ENCODE results near the gene EPHB1. TPM values are rescaled to one million over a fixed set of nuclear protein-coding genes. Genes with fewer than 3 reads are reported as not detected.

EPHB1 gene
- total RNA-seq, 2 donors from 2014 or later: 1.2 to 1.3 TPM

DNA sequence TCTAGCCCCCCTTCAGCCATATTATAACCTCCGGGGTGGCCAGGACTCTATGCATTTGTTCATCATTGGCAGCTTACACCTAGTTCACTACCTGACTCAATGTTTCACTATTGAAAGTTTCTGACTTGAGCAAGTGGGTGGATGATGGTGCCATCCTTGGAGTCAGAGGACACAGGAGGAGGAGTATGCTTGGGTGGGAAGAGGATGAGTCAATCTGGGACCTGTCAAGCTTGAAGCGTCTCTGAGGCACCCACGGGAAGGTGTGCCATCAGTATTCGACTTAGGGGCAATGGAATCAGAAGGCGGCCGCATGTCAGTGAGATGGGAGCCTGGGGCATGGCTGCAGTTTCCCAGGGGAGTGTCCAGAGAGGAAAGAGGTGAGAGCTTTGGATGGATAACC, 133.3 kb downstream of the EPHB1 start:
- H3K36me3 Mint-ChIP-seq (ENCODE audit: low read depth): no peaks in the 10 kb centered on the region

DNA sequence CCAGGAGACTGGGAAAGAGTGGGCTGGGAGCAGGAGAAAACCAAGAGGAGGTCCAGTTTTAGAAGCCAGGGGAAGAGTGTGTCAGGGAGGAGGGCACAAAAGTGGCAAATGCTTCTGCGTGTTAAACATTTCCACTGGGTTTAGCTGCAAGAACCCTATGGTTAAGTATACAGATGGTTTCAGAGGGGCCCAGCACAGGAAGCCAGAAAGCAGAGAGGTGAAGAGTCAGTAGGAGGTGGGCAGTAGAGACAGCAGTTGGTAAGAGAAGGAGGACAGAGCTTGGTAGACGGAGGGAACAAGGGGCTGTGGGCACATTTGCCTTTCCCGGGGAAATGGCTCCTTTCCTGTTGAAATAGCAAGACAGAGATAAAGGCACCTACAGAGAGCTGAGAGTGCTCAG, 133.8 kb downstream of the EPHB1 start:
- ATAC-seq (replicated peaks): peak; percentile 11
- no peak overlapping the region for H3K27ac Mint-ChIP-seq
- H3K4me3 Mint-ChIP-seq: peak overlapping the region; percentile 14
- no peaks in the 10 kb centered on the region for H3K36me3 Mint-ChIP-seq (ENCODE audit: low read depth)
- H3K4me1 Mint-ChIP-seq: peaks cover 7% of the 10 kb centered on the region
- H3K27me3 Mint-ChIP-seq: peaks cover 12% of the 10 kb centered on the region
- H3K9me3 Mint-ChIP-seq: no peaks in the 10 kb centered on the region

More for the DNA sequence above, 133.3 kb downstream of the EPHB1 start:
- peaks cover 7% of the 10 kb centered on the region for H3K4me1 Mint-ChIP-seq
- no peaks in the 10 kb centered on the region for H3K9me3 Mint-ChIP-seq
- peak; percentile 75 for ATAC-seq (replicated peaks)
- H3K27ac Mint-ChIP-seq: no peak overlapping the region
- peaks cover 12% of the 10 kb centered on the region for H3K27me3 Mint-ChIP-seq
- peak overlapping the region; percentile 14 for H3K4me3 Mint-ChIP-seq

DNA sequence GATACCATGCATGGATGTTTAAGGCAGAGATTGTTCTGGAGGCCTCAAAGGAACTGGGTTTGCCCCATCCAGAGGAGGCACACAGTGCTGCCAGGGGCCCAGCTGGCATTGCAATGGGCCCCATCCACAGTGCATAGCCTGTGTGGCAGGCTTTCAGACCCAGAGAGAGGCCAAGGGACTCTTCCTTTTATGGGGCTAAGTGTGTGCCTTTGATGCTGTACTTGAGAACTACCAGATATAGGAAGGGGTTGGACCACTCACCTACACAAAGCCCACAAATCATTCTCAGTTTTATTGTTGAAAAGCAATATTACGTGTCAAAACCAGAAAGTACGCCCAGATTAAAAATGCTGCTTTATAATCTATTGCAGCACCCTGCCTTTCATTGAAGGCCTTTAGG, 134.9 kb downstream of the EPHB1 start:
- Mint-ChIP-seq H3K9me3 (no peaks in the 10 kb centered on the region), H3K27me3 (peaks cover 14% of the 10 kb centered on the region), H3K4me1 (peaks cover 7% of the 10 kb centered on the region), H3K36me3 (ENCODE audit: low read depth) (no peaks in the 10 kb centered on the region), H3K4me3 (no peak overlapping the region), H3K27ac (no peak overlapping the region)
- ATAC-seq (replicated peaks): peak; percentile 71

DNA sequence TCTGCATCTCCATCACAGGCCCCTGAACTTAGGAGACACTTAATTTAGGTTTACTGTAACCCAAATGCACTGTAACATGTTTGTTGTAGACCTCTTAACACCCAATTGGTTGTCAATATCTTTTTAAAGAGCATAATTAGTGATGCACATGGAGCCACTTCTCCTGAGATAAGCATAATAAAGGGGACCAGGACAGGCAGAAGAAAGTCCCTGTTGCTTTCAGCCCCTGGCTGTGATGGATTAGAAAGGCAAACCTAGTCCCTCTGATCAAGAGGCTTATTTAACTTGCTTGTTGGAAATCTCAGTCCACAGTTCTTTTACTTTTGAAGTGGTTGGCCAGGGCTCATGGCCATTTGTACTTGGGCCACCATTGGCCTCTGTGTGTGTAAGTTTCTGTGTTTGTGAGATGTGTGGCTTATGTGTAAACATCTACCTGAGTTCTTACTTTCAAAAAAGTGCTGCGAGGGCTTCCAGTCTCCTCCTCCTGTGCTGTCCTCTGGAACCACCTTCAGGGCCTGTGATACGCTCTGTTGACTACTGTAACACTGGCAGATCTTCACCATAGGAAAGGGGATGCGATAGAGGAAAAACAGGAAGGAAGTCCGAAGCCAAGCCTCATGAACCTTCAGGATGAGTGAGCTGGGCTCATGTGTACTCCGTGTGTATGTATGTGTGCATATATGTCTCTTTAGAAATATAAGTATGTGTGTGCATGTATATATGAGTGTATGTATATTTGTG, 136.2 kb downstream of the EPHB1 start:
- H3K36me3 Mint-ChIP-seq (ENCODE audit: low read depth): no peaks in the 10 kb centered on the region
- peaks cover 14% of the 10 kb centered on the region for H3K27me3 Mint-ChIP-seq
- ATAC-seq (replicated peaks): no peak
- no peaks in the 10 kb centered on the region for H3K9me3 Mint-ChIP-seq
- no peak overlapping the region for H3K4me3 Mint-ChIP-seq
- H3K27ac Mint-ChIP-seq: no peak overlapping the region
- peaks cover 7% of the 10 kb centered on the region for H3K4me1 Mint-ChIP-seq

DNA sequence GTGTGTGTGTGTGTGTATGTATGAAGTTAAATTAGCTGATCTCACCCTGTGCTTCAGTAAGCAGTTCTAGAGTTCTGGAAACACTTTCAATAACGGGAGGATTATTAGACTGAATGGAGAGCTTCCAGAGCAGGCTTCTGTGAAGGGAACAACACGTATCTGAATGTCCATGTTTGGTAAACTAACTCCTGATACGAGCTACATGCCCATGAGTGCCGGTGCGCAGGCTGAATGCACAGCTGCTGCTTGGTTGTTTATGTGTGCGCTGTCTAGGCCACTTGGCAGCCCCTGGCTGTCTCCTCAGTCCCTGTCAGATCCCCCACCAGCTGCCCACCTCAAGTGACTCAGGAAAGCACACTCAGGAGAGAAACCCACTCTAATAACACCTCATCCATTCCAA, 137.0 kb downstream of the EPHB1 start:
- Mint-ChIP-seq H3K27me3 (peaks cover 7% of the 10 kb centered on the region), H3K4me3 (no peak overlapping the region), H3K27ac (no peak overlapping the region), H3K36me3 (ENCODE audit: low read depth) (no peaks in the 10 kb centered on the region), H3K9me3 (no peaks in the 10 kb centered on the region), H3K4me1 (peaks cover 7% of the 10 kb centered on the region)
- ATAC-seq (replicated peaks): no peak

DNA sequence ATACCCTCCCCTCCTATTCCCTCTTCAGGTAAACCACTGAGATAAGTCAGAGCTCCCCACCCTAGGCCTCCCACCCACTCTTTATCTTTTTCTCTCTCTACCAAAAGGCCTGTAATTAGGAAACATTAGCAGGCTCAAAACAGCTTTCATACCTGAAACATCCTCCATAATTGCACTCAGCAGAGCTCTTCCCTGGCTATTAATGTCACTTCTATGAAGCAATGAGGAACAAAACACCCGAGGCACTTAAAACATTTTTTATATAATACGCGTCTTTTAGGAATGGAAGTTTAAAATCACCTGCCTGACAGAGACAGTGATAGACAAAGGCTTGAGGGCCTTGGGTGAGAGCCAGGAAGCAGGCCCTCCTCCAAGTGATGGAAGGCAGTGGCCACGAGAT, 138.9 kb downstream of the EPHB1 start:
- Mint-ChIP-seq H3K27ac (no peak overlapping the region), H3K27me3 (peaks cover 8% of the 10 kb centered on the region), H3K9me3 (no peaks in the 10 kb centered on the region), H3K4me1 (peaks cover 2% of the 10 kb centered on the region), H3K36me3 (ENCODE audit: low read depth) (no peaks in the 10 kb centered on the region), H3K4me3 (no peak overlapping the region)
- no peak for ATAC-seq (replicated peaks)

DNA sequence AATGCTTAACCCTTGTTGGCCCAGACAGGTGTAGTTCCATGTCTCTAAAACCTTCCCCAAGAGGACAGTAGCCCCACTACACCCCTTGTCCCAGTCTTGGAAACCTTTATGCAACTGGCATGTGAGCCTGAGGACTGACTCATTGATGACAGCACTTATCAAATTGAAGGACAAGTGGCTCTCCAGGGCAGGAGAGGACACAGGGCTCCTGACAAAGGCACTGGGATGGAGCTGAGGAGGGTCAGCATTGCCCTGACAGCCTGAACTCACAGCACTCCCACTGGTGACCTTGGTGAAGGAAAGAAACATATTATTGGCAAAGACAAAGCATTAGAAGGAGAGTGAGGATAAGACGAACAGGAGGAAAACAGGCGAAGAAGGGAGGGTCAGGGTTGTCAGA, 139.9 kb downstream of the EPHB1 start:
- Mint-ChIP-seq H3K36me3 (ENCODE audit: low read depth) (no peaks in the 10 kb centered on the region), H3K9me3 (no peaks in the 10 kb centered on the region), H3K27me3 (peaks cover 8% of the 10 kb centered on the region), H3K4me1 (no peaks in the 10 kb centered on the region), H3K4me3 (no peak overlapping the region), H3K27ac (no peak overlapping the region)
- ATAC-seq (replicated peaks): no peak

DNA sequence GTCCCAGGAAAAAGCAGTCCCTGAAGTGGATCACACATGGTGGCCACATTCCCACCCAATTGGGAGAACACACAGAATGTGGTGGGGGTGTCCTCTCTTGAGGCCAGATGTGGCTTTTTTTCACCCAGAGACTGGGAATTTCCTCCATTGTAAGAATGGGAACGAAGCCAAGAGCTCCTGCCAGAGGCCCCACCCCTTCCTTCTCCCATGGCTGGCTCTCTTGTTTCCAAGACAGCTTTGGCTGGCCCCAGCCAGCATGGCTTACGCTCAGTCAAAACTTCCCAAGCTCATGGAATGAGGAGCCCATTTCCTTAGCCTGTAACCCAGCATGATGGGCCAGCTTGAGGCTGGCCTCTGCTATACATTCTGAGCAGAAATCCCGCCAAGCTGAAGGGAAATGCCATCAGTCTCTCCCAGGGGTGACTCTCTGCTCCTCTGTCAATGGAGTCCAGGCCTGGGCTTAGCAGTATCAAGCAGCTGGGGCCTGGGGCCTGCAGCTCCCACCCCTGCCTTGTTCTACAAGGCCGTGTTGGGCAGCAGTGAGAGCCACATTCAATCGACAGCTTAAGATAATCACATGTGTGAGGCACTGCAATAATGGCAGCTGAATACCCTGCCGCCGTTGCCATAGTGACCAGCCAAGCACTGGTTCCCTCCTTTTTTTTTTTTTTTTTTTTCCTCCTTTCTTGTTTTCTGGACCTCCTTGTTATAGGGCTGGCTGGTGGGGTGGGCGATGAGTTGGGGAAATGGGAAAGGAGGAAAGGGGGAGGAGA, 142.4 kb downstream of the EPHB1 start:
- H3K27me3 Mint-ChIP-seq: peaks cover 8% of the 10 kb centered on the region
- H3K4me3 Mint-ChIP-seq: no peak overlapping the region
- no peaks in the 10 kb centered on the region for H3K4me1 Mint-ChIP-seq
- H3K9me3 Mint-ChIP-seq: no peaks in the 10 kb centered on the region
- ATAC-seq (replicated peaks): no peak
- no peak overlapping the region for H3K27ac Mint-ChIP-seq
- no peaks in the 10 kb centered on the region for H3K36me3 Mint-ChIP-seq (ENCODE audit: low read depth)

DNA sequence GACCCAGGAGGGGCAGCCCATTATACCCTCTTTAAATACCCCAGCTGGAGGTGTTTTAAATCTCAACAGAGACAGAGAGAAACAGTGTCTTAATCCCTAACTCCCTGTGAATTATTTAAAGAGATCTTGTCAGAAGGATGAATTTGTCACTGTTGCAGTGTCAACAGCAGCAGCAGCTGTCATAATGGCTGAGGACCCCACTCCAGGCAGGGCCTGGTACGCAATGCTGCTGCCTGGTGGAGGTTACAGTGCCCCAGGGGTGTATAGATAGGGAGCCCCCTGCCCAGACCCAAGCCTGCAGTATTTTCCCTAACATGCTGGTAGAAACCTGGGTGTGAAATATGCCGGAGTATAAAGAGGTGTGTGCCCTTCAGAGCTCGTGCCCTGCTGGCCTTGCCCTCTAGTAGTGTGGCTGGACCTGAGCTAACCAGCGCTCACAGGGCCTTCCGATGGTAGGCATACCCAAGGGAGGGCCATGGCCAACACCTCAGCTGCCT, 143.0 kb downstream of the EPHB1 start:
- no peak for ATAC-seq (replicated peaks)
- H3K4me1 Mint-ChIP-seq: no peaks in the 10 kb centered on the region
- no peaks in the 10 kb centered on the region for H3K36me3 Mint-ChIP-seq (ENCODE audit: low read depth)
- H3K27ac Mint-ChIP-seq: no peak overlapping the region
- no peaks in the 10 kb centered on the region for H3K9me3 Mint-ChIP-seq
- H3K4me3 Mint-ChIP-seq: no peak overlapping the region
- H3K27me3 Mint-ChIP-seq: peaks cover 8% of the 10 kb centered on the region

DNA sequence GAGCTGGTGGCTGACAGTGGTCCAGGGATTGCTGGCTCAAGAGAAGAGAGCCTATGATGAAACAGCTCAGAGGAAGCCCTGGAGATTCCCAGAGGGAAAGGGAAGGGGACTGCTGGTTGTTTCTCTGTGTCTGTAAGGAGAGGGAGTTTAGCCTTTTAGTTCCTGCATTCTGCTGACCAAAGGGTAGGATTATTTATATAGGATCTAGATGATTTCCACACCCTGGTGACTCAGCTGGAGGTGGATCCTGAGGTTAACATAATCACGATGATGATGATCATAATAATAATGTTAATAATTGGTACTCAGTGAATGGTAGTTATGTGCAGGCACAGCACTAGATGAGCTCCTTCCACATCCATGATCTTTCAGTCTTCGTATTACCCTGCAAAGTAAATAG, 144.9 kb downstream of the EPHB1 start:
- Mint-ChIP-seq H3K27ac (no peak overlapping the region), H3K36me3 (ENCODE audit: low read depth) (no peaks in the 10 kb centered on the region), H3K27me3 (peaks cover 6% of the 10 kb centered on the region), H3K4me1 (no peaks in the 10 kb centered on the region), H3K9me3 (no peaks in the 10 kb centered on the region), H3K4me3 (no peak overlapping the region)
- ATAC-seq (replicated peaks): no peak

DNA sequence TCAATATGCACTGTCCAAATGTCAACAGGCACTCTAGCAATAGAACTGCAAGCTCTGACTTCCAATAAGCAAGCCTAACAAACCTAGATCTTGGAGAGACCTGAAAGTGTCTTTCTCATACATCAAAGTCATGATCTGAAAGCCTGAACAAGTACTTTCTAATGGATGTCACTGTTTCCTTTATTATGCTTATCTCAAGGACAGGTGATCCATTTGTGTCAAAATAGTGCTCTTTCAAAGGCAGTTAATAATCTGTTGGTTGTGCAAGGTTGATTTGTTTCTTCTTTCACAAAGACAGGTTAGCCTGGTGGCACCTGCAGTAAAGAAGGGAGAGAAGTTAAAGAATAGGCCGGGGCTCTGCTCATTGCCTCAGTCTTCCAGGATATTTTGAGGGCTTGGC, 146.8 kb downstream of the EPHB1 start:
- ATAC-seq (replicated peaks): no peak
- Mint-ChIP-seq H3K4me1 (no peaks in the 10 kb centered on the region), H3K36me3 (ENCODE audit: low read depth) (no peaks in the 10 kb centered on the region), H3K27ac (no peak overlapping the region), H3K4me3 (no peak overlapping the region), H3K27me3 (peaks cover 5% of the 10 kb centered on the region), H3K9me3 (no peaks in the 10 kb centered on the region)

DNA sequence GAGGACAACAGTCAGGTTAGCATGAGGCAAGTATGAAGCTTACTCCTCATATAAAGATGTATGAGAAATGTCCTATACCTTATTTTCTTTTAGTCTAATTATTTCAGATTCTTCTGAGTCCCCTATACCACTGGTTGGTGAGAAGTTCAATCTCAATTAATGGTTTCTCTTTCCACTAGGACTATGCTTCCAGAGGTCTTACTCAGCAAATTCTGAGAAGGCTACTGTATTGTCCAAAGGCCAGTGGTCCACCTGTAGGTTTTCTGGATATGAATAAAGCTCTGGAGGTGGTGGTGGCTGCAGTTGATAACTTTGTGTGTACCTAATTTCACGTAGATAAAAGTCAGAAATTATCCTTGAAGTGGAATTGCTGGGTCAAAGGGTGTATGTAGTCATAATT, 149.4 kb downstream of the EPHB1 start:
- Mint-ChIP-seq H3K36me3 (ENCODE audit: low read depth) (no peaks in the 10 kb centered on the region), H3K9me3 (no peaks in the 10 kb centered on the region), H3K27ac (no peak overlapping the region), H3K4me3 (no peak overlapping the region), H3K27me3 (no peaks in the 10 kb centered on the region), H3K4me1 (no peaks in the 10 kb centered on the region)
- no peak for ATAC-seq (replicated peaks)

DNA sequence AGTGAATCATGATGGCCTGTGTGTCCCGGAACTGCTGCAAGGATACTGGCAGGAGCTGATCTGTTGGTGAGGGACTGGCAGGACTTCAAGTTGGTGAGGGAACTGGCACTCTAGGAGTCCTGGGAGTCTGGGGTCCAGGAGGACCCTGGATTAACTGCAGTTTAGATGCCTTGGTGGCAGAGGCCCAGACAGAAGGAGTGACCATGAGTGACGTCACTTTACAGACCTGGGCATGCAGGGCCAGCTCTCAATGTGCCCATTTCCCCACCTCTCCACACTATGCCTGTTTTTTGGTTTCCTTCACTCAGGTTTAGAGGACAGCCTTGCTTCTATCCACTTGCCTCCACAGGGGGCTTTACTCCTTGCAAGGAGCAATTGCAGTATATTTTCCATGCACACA, 154.1 kb downstream of the EPHB1 start:
- H3K27me3 Mint-ChIP-seq: no peaks in the 10 kb centered on the region
- H3K36me3 Mint-ChIP-seq (ENCODE audit: low read depth): no peaks in the 10 kb centered on the region
- no peak for ATAC-seq (replicated peaks)
- no peaks in the 10 kb centered on the region for H3K9me3 Mint-ChIP-seq
- no peak overlapping the region for H3K4me3 Mint-ChIP-seq
- no peaks in the 10 kb centered on the region for H3K4me1 Mint-ChIP-seq
- H3K27ac Mint-ChIP-seq: no peak overlapping the region

DNA sequence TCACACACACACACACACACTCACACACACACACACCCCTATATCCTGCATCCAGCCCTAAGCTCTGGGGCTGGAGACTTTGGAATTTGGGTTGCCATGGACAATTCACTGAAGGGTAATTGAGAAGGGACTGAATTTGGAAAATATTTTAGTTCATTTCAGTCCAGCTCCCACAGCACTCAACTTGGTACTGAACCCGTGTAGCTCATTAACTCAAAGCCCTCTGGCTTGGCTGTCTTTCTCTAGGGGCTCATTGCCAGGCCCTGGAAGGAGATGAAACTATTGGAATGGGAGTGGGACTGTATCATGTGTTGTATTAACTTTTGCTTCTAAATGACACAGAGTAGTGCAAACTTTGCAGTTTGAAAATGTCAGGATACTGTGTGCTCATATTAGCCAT, 157.3 kb downstream of the EPHB1 start:
- H3K4me1 Mint-ChIP-seq: no peaks in the 10 kb centered on the region
- H3K27me3 Mint-ChIP-seq: no peaks in the 10 kb centered on the region
- H3K27ac Mint-ChIP-seq: no peak overlapping the region
- no peaks in the 10 kb centered on the region for H3K36me3 Mint-ChIP-seq (ENCODE audit: low read depth)
- ATAC-seq (replicated peaks): no peak
- no peaks in the 10 kb centered on the region for H3K9me3 Mint-ChIP-seq
- no peak overlapping the region for H3K4me3 Mint-ChIP-seq

DNA sequence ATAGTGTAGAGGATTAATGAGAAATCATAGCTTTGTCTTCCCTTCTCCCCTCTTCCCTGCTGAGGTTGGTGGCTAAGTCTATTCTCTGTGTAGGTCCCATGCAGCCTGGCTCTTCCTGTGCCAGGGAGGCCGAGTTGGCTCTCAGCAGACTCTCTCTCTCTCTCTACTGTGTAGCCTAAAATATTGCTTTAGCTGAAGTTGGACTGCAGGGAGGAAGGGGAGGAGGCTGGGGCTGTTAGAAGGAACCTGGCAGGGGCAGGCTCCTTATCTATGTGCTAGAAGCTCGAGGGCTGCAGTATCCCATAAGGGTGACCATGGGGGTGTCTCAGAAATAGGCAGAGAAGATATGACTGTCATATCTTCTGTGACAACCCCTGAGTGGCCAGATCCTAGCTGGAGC, 160.8 kb downstream of the EPHB1 start:
- Mint-ChIP-seq H3K4me3 (no peak overlapping the region), H3K27me3 (no peaks in the 10 kb centered on the region)

More for the DNA sequence above, 160.8 kb downstream of the EPHB1 start:
- no peaks in the 10 kb centered on the region for H3K4me1 Mint-ChIP-seq
- H3K36me3 Mint-ChIP-seq (ENCODE audit: low read depth): no peaks in the 10 kb centered on the region
- no peak overlapping the region for H3K27ac Mint-ChIP-seq
- no peaks in the 10 kb centered on the region for H3K9me3 Mint-ChIP-seq
- no peak for ATAC-seq (replicated peaks)
